Sigmoid colon (tissue), 7 donors: ENCODE measurements around the gene FLCN. TPM values are rescaled to one million over a fixed set of nuclear protein-coding genes. Genes with fewer than 3 reads are reported as not detected.

Experiments used
- DNase-seq: peaks from one replicate; pipeline ENCODE4 v3.0.0-alpha.2; 2019
- H3K27ac ChIP-seq, 4 donors: fragments of 200-600 bp; sonication (generic); one replicate each; pipeline ENCODE4 v1.5.1; 2016 to 2019; ENCODE audit warnings: mild to moderate bottlenecking in 1 of 4
- H3K27me3 ChIP-seq, 3 donors: fragments of 200-600 bp; sonication (generic); one replicate each; pipeline ENCODE4 v1.5.1; 2019; ENCODE audit warnings: mild to moderate bottlenecking in 1 of 3
- H3K36me3 ChIP-seq, 4 donors: fragments of 200-600 bp; sonication (generic); one replicate each; pipeline ENCODE4 v1.5.1; 2016 to 2019
- H3K4me1 ChIP-seq, 4 donors: fragments of 200-600 bp; sonication (generic); one replicate each; pipeline ENCODE4 v1.5.1; 2017 to 2019
- H3K4me3 ChIP-seq, 4 donors: fragments of 200-600 bp; sonication (generic); one replicate each; pipeline ENCODE4 v1.5.1; 2017 to 2019; ENCODE audit warnings: mild to moderate bottlenecking in 2 of 4, moderate library complexity in 1 of 4
- H3K9me3 ChIP-seq, 4 donors: fragments of 200-600 bp in 3 of 4; sonication (generic) in 3 of 4; one replicate each; pipeline versions ENCODE4 v1.5.1 to v1.6.1; 2013 to 2019
- EP300 ChIP-seq, 4 donors: sonication (generic); formaldehyde crosslinking; IDR thresholded peaks; one replicate each; pipeline ENCODE4 v1.6.1; 2017; ENCODE audit warnings: antibody characterized with exemption in 4 of 4
- POLR2A ChIP-seq, 2 donors: fragments of 450-650 bp; IDR thresholded peaks; one replicate each; pipeline ENCODE4 v1.6.1; 2016; ENCODE audit warnings: antibody characterized with exemption in 2 of 2, mild to moderate bottlenecking in 2 of 2, moderate library complexity in 2 of 2
- POLR2AphosphoS5 ChIP-seq, 4 donors: sonication (generic); formaldehyde crosslinking; IDR thresholded peaks; one replicate each; pipeline ENCODE4 v1.6.1; 2017; ENCODE audit warnings: antibody characterized with exemption in 4 of 4
- WGBS, 2 donors: extraction: QIAGEN DNeasy Blood & Tissue Kit; methylation state at CpG; one replicate each; pipeline ENCODE4 v1.1.7; 2013; 5-methylcytosine and 5-hydroxymethylcytosine counted together
- intact Hi-C: fragments of 100-400 bp; cut with DNase I; formaldehyde crosslinking; loops from one replicate; pipeline ENCODE4 v1.15.1; 2023
- polyA plus RNA-seq, 3 donors: library from polyadenylated mRNA; stranded (reverse); fragments of 200-250 nt; gene quantifications; one replicate each; pipeline ENCODE4 v1.2.3, GENCODE V29; 2013
- total RNA-seq, 4 donors: library from RNA; depleted of rRNA; stranded (reverse); fragments of >200 nt; gene quantifications; one replicate each; pipeline ENCODE4 v1.1.0, GENCODE V29; 2016
- TF ChIP-seq, protein P1 (sequence below), 4 experiments: fragments of 450-650 bp in 3 of 4; fragments of 200-600 bp in 1 of 4; IDR thresholded peaks; one replicate each; pipeline ENCODE4 v1.5.1; 2016 to 2019; ENCODE audit warnings: antibody characterized with exemption in 4 of 4, mild to moderate bottlenecking in 3 of 4, moderate library complexity in 2 of 4
- donor health status: healthy with polysubstance abuse.
- donor health status: Bipolar disorder and iron deficiency.
- donor health status: healthy.

FLCN gene
- total and polyA plus RNA-seq, 7 donors = 10.8 to 122 (median 41.5) TPM

DNA sequence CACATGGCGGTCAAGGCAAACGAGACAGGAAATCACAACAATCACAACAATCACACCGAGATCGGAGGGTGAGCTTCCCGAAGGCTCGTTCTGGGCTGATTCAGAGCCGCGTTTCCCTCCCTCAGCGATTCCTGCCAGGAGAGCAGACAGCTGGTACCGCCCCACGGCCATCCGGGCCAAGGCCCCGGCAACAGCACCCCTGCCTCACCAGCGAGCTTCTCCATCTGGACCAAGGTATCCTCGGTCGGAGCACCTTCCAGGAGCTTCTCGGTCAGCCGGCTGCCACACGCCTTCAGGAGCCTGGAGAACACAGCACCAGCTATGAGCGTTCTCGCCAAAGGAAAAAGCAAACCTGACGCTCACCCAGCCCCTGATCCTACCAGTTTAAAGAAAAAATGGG lies 15.6 kb downstream of the FLCN start:
- no peaks in the 10 kb centered on the region for H3K4me1 ChIP-seq

DNA sequence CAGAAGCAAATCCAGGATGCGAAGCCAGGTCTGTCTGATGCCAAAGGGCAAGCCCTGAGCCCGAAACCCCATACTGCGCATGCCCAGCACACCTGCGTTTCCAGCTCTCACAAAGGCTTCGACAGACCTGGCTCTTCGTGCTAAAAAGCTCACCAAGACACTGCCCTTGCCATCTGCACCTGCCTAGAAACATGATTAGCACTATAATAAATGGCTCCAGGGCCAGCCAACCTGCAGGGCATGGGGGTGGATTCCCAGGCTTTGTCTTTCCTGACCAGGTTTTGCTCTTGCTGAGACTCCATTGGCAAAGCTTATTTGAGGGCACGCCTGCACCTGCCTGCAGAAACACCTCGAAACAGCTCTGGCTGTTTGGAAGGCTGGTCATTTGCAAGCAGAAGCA lies 16.4 kb downstream of the FLCN start:
- no peak for TF ChIP-seq POLR2AphosphoS5 (IDR thresholded peaks at IDR 0.05)
- no peak for TF ChIP-seq EP300 (IDR thresholded peaks at IDR 0.05)
- TF ChIP-seq, protein P1, sequence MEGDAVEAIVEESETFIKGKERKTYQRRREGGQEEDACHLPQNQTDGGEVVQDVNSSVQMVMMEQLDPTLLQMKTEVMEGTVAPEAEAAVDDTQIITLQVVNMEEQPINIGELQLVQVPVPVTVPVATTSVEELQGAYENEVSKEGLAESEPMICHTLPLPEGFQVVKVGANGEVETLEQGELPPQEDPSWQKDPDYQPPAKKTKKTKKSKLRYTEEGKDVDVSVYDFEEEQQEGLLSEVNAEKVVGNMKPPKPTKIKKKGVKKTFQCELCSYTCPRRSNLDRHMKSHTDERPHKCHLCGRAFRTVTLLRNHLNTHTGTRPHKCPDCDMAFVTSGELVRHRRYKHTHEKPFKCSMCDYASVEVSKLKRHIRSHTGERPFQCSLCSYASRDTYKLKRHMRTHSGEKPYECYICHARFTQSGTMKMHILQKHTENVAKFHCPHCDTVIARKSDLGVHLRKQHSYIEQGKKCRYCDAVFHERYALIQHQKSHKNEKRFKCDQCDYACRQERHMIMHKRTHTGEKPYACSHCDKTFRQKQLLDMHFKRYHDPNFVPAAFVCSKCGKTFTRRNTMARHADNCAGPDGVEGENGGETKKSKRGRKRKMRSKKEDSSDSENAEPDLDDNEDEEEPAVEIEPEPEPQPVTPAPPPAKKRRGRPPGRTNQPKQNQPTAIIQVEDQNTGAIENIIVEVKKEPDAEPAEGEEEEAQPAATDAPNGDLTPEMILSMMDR (IDR thresholded peaks at IDR 0.05) = no peak
- TF ChIP-seq POLR2A (IDR thresholded peaks at IDR 0.05) = no peak
- Histone ChIP-seq H3K4me3 (no peak overlapping the region), H3K27ac (no peak overlapping the region), H3K27me3 (no peaks in the 10 kb centered on the region), H3K4me1 (no peaks in the 10 kb centered on the region), H3K36me3 (peaks cover 66 to 99% (median 97%) of the 10 kb centered on the region in 4 donors), H3K9me3 (no peaks in the 10 kb centered on the region)
- intact Hi-C loops = no loop called here
- no peak for DNase-seq
- WGBS, 2 donors = 90 to 96% methylated on average over 8 of the region's 8 CpGs

More for the DNA sequence above, 15.6 kb downstream of the FLCN start:
- 95 to 96% methylated on average over 22 of the region's 22 CpGs for WGBS, 2 donors
- intact Hi-C loops = no loop called here
- no peak overlapping the region for H3K27ac ChIP-seq
- no peak overlapping the region for H3K4me3 ChIP-seq
- H3K9me3 ChIP-seq = no peaks in the 10 kb centered on the region
- H3K27me3 ChIP-seq = no peaks in the 10 kb centered on the region
- DNase-seq = no peak
- H3K36me3 ChIP-seq = peaks cover 69 to 99% (median 97%) of the 10 kb centered on the region in 4 donors
- TF ChIP-seq, protein P1 (IDR thresholded peaks at IDR 0.05) = no peak
- TF ChIP-seq EP300 (IDR thresholded peaks at IDR 0.05) (no peak), POLR2AphosphoS5 (IDR thresholded peaks at IDR 0.05) (no peak), POLR2A (IDR thresholded peaks at IDR 0.05) (no peak)

DNA sequence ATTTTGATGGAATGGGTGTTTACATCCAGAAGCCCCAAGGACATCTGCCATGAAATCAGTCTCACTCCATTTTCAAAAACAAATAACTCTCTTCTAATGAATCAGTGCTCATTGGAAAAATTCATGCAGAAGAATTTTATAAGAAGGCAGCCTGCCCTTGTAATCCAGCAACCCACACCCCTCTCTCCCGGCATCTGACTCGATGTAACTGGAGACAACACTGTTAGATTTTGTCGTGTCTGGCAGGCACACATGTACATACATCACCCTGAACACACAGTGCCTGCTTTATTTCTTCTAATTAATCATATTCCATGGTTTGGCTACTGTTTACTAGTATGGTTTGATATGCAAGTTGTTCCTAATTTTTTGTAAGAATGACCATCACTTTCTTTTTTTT lies 19.0 kb downstream of the FLCN start:
- intact Hi-C loops = no loop called here
- H3K36me3 ChIP-seq = peaks cover 55 to 99% (median 91%) of the 10 kb centered on the region in 4 donors
- no peak for TF ChIP-seq POLR2A (IDR thresholded peaks at IDR 0.05)
- TF ChIP-seq EP300 (IDR thresholded peaks at IDR 0.05) = no peak
- no peak for TF ChIP-seq POLR2AphosphoS5 (IDR thresholded peaks at IDR 0.05)
- TF ChIP-seq, protein P1 (IDR thresholded peaks at IDR 0.05) = no peak
- WGBS, 2 donors = 90 to 93% methylated on average over 3 of the region's 3 CpGs
- no peak for DNase-seq
- H3K9me3 ChIP-seq = no peaks in the 10 kb centered on the region
- H3K27me3 ChIP-seq = no peaks in the 10 kb centered on the region
- no peak overlapping the region for H3K27ac ChIP-seq
- no peak overlapping the region for H3K4me3 ChIP-seq
- H3K4me1 ChIP-seq = no peaks in the 10 kb centered on the region

DNA sequence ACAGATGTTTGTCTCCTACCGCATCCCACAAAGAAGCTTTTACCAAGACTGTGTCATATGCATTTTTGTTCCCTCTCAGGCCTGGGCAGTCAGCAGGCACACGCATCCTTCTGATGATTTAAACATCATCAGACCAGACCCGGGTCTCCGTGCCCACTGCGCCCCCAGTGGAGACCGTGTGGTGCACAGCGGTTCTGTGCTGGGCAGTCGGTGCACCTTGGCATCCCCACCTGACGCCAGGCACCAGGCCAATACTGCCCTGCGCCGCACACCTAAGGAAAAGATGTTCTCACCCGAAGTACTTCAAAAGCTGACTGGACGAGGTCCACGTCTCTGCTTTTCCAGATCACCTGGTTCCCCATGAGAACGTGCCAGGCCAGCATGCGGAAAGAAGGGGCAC lies 20.2 kb downstream of the FLCN start:
- DNase-seq = no peak
- H3K27ac ChIP-seq = no peak overlapping the region
- H3K4me1 ChIP-seq = no peaks in the 10 kb centered on the region
- no peak overlapping the region for H3K4me3 ChIP-seq
- H3K9me3 ChIP-seq = no peaks in the 10 kb centered on the region
- H3K27me3 ChIP-seq = no peaks in the 10 kb centered on the region
- peaks cover 56 to 97% (median 84%) of the 10 kb centered on the region in 4 donors for H3K36me3 ChIP-seq
- intact Hi-C loops = no loop called here
- 89 to 94% methylated on average over 16 of the region's 16 CpGs for WGBS, 2 donors
- TF ChIP-seq POLR2AphosphoS5 (IDR thresholded peaks at IDR 0.05) (no peak), POLR2A (IDR thresholded peaks at IDR 0.05) (no peak), EP300 (IDR thresholded peaks at IDR 0.05) (no peak)
- TF ChIP-seq, protein P1 (IDR thresholded peaks at IDR 0.05) = no peak

DNA sequence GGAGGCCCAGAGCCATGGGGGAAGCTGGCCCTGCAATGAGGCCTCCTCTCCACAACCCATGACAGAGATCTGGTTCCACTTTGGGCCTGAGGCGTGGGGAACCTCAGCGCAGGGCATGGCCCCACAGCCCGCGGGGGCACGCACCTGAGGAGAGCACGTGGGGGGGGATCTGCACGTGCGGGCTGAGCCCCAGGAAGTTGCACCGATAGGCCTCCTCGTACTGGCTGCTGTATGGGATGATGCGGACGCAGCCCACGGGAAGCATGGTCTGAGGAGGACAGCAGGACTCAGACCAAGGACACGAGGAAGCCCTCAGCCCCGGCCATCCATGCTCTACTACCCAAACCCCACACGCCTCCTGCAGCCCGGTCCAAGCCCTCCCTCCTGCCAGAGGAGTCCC lies 20.7 kb downstream of the FLCN start:
- WGBS, 2 donors = 94 to 96% methylated on average over 17 of the region's 17 CpGs
- Histone ChIP-seq H3K36me3 (peaks cover 51 to 97% (median 79%) of the 10 kb centered on the region in 4 donors), H3K9me3 (no peaks in the 10 kb centered on the region), H3K4me1 (no peaks in the 10 kb centered on the region), H3K27me3 (no peaks in the 10 kb centered on the region), H3K4me3 (no peak overlapping the region), H3K27ac (no peak overlapping the region)
- intact Hi-C loops = no loop called here
- TF ChIP-seq EP300 (IDR thresholded peaks at IDR 0.05) = no peak
- TF ChIP-seq POLR2AphosphoS5 (IDR thresholded peaks at IDR 0.05) = no peak
- TF ChIP-seq, protein P1 (IDR thresholded peaks at IDR 0.05) = no peak
- no peak for TF ChIP-seq POLR2A (IDR thresholded peaks at IDR 0.05)
- DNase-seq = no peak
